Keratinocyte (primary cell): ENCODE results near the gene PSAPL1. TPM values are rescaled to one million over a fixed set of nuclear protein-coding genes. Genes with fewer than 3 reads are reported as not detected.

Experiments
- DNase-seq: peaks from one replicate; pipeline ENCODE4 v3.0.0-alpha.2; 2011; ENCODE audit warnings: low read depth, missing footprints, low spot score
- FAIRE-seq: peaks from 2 replicates; lab custom pipeline; 2011; peaks lifted over from hg19 to GRCh38; lab: Jason Lieb, UNC
- H2AFZ ChIP-seq: 2 replicates; pipeline ENCODE4 v1.6.0; 2012; ENCODE audit warnings: low read length, control low read depth, inconsistent platforms; ENCODE audit not compliant: control insufficient read depth
- H3K27ac ChIP-seq: 2 replicates; pipeline ENCODE4 v1.5.1; 2011; ENCODE audit warnings: low read length; ENCODE audit not compliant: control insufficient read depth, insufficient read depth
- H3K27me3 ChIP-seq: 3 replicates; pipeline ENCODE4 v1.6.0; 2011; ENCODE audit warnings: low read length; ENCODE audit not compliant: control insufficient read depth, insufficient read depth; ENCODE audit errors: extremely low read depth
- H3K36me3 ChIP-seq, 2 experiments: 2 replicates in 1 of 2; 3 replicates in 1 of 2; pipeline ENCODE4 v1.5.1; 2011; ENCODE audit warnings: low read length in 2 of 2, mild to moderate bottlenecking in 1 of 2; ENCODE audit not compliant: control insufficient read depth in 2 of 2, insufficient read depth in 2 of 2; ENCODE audit errors: extremely low read depth in 1 of 2
- H3K4me1 ChIP-seq: 3 replicates; pipeline ENCODE4 v1.5.1; 2011; ENCODE audit warnings: low read length; ENCODE audit not compliant: control insufficient read depth, insufficient read depth; ENCODE audit errors: extremely low read depth
- H3K4me2 ChIP-seq: 3 replicates; pipeline ENCODE4 v1.6.0; 2011; ENCODE audit warnings: low read depth, low read length; ENCODE audit not compliant: control insufficient read depth, insufficient read depth; ENCODE audit errors: extremely low read depth
- H3K4me3 ChIP-seq, 3 experiments: fragments of 200-600 bp in 1 of 3; sonication (generic) in 1 of 3; 2 replicates in 2 of 3; 3 replicates in 1 of 3; pipeline ENCODE4 v1.5.1; 2011 to 2016; ENCODE audit warnings: low read length in 3 of 3, mild to moderate bottlenecking in 3 of 3, control low read depth in 2 of 3, inconsistent platforms in 1 of 3, low read depth in 1 of 3, mixed read lengths in 1 of 3, mixed run types in 1 of 3, moderate library complexity in 1 of 3; ENCODE audit not compliant: control insufficient read depth in 2 of 3, insufficient read depth in 2 of 3; ENCODE audit errors: extremely low read depth in 1 of 3
- H3K79me2 ChIP-seq: 2 replicates; pipeline ENCODE4 v1.6.0; 2012; ENCODE audit warnings: low read length; ENCODE audit not compliant: control insufficient read depth, insufficient read depth
- H3K9ac ChIP-seq: 3 replicates; pipeline ENCODE4 v1.6.0; 2011; ENCODE audit warnings: low read length; ENCODE audit not compliant: control insufficient read depth, insufficient read depth; ENCODE audit errors: extremely low read depth
- H3K9me1 ChIP-seq: 3 replicates; pipeline ENCODE4 v1.6.0; 2011; ENCODE audit warnings: low read length; ENCODE audit not compliant: control insufficient read depth, insufficient read depth; ENCODE audit errors: extremely low read depth
- H3K9me3 ChIP-seq: 2 replicates; pipeline ENCODE4 v1.5.1; 2012; ENCODE audit warnings: low read depth, low read length; ENCODE audit not compliant: control insufficient read depth
- H4K20me1 ChIP-seq: 3 replicates; pipeline ENCODE4 v1.6.0; 2011; ENCODE audit warnings: low read length; ENCODE audit not compliant: control insufficient read depth, insufficient read depth; ENCODE audit errors: extremely low read depth
- CTCF ChIP-seq, 3 experiments: IDR thresholded peaks in 1 of 3; conservative IDR thresholded peaks in 1 of 3; optimal IDR thresholded peaks in 1 of 3; 2 replicates in 2 of 3; 3 replicates in 1 of 3; pipeline versions ENCODE3 to v1.5.1; 2011; ENCODE audit warnings: low read length in 3 of 3, mild to moderate bottlenecking in 3 of 3, moderate library complexity in 2 of 3, control low read depth in 1 of 3, inconsistent platforms in 1 of 3; ENCODE audit not compliant: insufficient read depth in 2 of 3; ENCODE audit errors: extremely low read depth in 1 of 3
- EZH2 ChIP-seq: IDR thresholded peaks from one replicate; pipeline ENCODE4 v1.6.1; 2012; ENCODE audit warnings: inconsistent platforms, mild to moderate bottlenecking, low read length, moderate library complexity
- dilution Hi-C: fragments of 300-500 bp; cut with MboI; formaldehyde crosslinking; loops from one replicate; pipeline ENCODE4 v1.7.0; 2020; ENCODE audit warnings: low sequenced_read_pairs; ENCODE audit not compliant: extremely low pct_ligation_motif_present
- polyA plus RNA-seq, 5 experiments: library from polyadenylated mRNA; depleted of rRNA in 3 of 5; stranded (reverse) in 3 of 5; stranded (forward) in 1 of 5; unstranded in 1 of 5; fragments of >200 nt; gene quantifications; 1 replicate in 1 of 5; 2 replicates in 3 of 5; 3 replicates in 1 of 5; pipeline versions ENCODE4 v1.2.1 to v1.2.3, GENCODE V29; 2011 to 2012; ENCODE audit warnings: missing spikeins in 2 of 5, low read depth in 1 of 5, low replicate concordance in 1 of 5

The PSAPL1 gene
- polyA plus RNA-seq, 1 donor (not counting 4 experiments of a cell fraction or from before 2014, with no cell fraction given): 0.03 TPM

- DNase-seq (no peak), FAIRE-seq (no peak)
- Histone ChIP-seq H4K20me1 (no peaks in the 10 kb centered on the region), H3K9me1 (no peaks in the 10 kb centered on the region), H3K9me3 (no peaks in the 10 kb centered on the region), H3K27ac (no peak overlapping the region), H3K4me2 (no peak overlapping the region), H3K79me2 (no peaks in the 10 kb centered on the region), H3K9ac (no peak overlapping the region), H3K4me3 (no peak overlapping the region), H3K4me1 (no peaks in the 10 kb centered on the region), H3K36me3 (no peaks in the 10 kb centered on the region), H3K27me3 (no peaks in the 10 kb centered on the region), H2AFZ (no peak overlapping the region)
- dilution Hi-C loops: no loop called here
- TF ChIP-seq EZH2: no peak
- no peak for TF ChIP-seq CTCF (optimal IDR thresholded peaks at IDR 0.05 in 1 of 3, IDR thresholded peaks at IDR 0.05 in 1 of 3, conservative IDR thresholded peaks at IDR 0.05 in 1 of 3; ENCODE audit: extremely low read depth in 1 of 3, insufficient read depth in 2 of 3, low read length in 3 of 3)
Measured at GRCh38 chr4:7424553-7425111, 10.1 kb downstream of the PSAPL1 start.

GRCh38 chr4:7423801-7424552 lies 10.8 kb downstream of the PSAPL1 start:
- TF ChIP-seq CTCF (optimal IDR thresholded peaks at IDR 0.05 in 1 of 3, IDR thresholded peaks at IDR 0.05 in 1 of 3, conservative IDR thresholded peaks at IDR 0.05 in 1 of 3; ENCODE audit: extremely low read depth in 1 of 3, insufficient read depth in 2 of 3, low read length in 3 of 3): no peak
- no peak for TF ChIP-seq EZH2
- dilution Hi-C loops: no loop called here
- FAIRE-seq (no peak), DNase-seq (no peak)
- no peaks in the 10 kb centered on the region for H3K79me2 ChIP-seq
- H3K36me3 ChIP-seq: no peaks in the 10 kb centered on the region
- no peak overlapping the region for H3K4me2 ChIP-seq
- H3K27me3 ChIP-seq: no peaks in the 10 kb centered on the region
- no peaks in the 10 kb centered on the region for H4K20me1 ChIP-seq
- no peak overlapping the region for H3K27ac ChIP-seq
- H2AFZ ChIP-seq: no peak overlapping the region
- H3K9me1 ChIP-seq: no peaks in the 10 kb centered on the region
- H3K4me3 ChIP-seq: no peak overlapping the region
- no peak overlapping the region for H3K9ac ChIP-seq
- no peaks in the 10 kb centered on the region for H3K4me1 ChIP-seq
- no peaks in the 10 kb centered on the region for H3K9me3 ChIP-seq
